ENCODE data around the gene VPS16. TPM values are rescaled to one million over a fixed set of nuclear protein-coding genes. Genes with fewer than 3 reads are reported as not detected.

Gene VPS16
- total RNA-seq, 2 experiments from 2014 or later, result 38.2 to 40.6 TPM

DNA sequence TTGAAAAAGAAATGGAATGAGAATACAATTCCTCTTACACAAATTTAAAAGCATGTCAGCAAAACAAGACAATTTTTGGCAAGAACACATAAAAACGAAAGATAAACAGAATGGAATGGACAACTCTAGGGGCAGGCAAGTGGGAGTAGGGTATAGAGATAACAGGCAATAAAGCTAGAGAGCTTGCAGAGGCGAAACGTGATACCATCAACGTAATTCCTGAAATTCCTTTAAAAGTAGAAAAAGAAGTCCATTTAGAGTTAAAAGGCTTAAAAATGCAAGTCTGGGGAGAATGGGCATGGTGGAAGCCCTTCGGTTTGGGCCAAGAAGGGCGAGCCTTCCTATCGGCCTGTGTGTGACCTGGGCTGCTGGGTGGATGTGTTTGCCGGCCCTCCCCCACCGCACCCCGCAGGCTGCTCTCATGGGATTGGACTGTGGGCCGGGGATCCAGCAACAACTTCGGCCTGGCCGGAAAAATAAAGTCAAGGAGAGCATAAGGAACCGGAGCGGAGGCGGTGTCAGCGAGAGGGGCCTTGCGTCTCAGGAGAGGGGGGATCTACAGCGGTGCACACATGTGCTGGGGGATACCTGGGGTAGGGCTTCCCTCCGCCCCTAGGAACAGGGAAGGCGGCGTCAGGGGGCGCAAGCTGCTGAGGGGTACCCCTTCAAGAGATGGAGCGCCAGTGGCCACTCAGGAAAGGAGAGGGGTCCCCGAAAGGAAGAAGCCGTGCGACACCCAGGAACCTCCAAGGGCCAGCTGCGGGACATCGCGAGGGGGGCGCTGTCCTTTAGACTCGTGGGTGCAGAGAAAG lies 20.3 kb upstream of the VPS16 start:
- Mint-ChIP-seq H3K27ac (no peak overlapping the region), H3K27me3 (peaks cover 37% of the 10 kb centered on the region), H3K4me1 (ENCODE audit: low read depth) (peaks cover 22% of the 10 kb centered on the region), H3K9me3 (no peaks in the 10 kb centered on the region), H3K36me3 (ENCODE audit: low read depth) (no peaks in the 10 kb centered on the region), H3K4me3 (peak overlapping the region; percentile 44)
- Histone ChIP-seq H3K27ac (ENCODE audit: low read depth in 1 of 2, low read length in 2 of 2) (no peak overlapping the region), H3K9me3 (ENCODE audit: control insufficient read depth in 1 of 2, insufficient read depth in 1 of 2, low read length in 2 of 2) (no peaks in the 10 kb centered on the region), H3K4me3 (ENCODE audit: low read length) (no peak overlapping the region), H3K36me3 (ENCODE audit: insufficient read depth, low read length) (no peaks in the 10 kb centered on the region), H3K4me1 (ENCODE audit: insufficient read depth, low read length) (peaks cover 22% of the 10 kb centered on the region), H3K27me3 (ENCODE audit: control insufficient read depth in 1 of 2, insufficient read depth in 2 of 2, low read length in 2 of 2) (peaks cover 4 to 10% of the 10 kb centered on the region in 2 experiments)
- DNase-seq (no peak), ATAC-seq (ENCODE audit: poor library complexity) (no peak)
- TF ChIP-seq, protein P1, sequence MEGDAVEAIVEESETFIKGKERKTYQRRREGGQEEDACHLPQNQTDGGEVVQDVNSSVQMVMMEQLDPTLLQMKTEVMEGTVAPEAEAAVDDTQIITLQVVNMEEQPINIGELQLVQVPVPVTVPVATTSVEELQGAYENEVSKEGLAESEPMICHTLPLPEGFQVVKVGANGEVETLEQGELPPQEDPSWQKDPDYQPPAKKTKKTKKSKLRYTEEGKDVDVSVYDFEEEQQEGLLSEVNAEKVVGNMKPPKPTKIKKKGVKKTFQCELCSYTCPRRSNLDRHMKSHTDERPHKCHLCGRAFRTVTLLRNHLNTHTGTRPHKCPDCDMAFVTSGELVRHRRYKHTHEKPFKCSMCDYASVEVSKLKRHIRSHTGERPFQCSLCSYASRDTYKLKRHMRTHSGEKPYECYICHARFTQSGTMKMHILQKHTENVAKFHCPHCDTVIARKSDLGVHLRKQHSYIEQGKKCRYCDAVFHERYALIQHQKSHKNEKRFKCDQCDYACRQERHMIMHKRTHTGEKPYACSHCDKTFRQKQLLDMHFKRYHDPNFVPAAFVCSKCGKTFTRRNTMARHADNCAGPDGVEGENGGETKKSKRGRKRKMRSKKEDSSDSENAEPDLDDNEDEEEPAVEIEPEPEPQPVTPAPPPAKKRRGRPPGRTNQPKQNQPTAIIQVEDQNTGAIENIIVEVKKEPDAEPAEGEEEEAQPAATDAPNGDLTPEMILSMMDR (IDR thresholded peaks at IDR 0.05), result no peak
- ChIA-PET POLR2A (interaction anchor here (0.6 to 1.4 kb wide), 2 partner anchors 20 to 21 kb away, joined by 3 to 5 read pairs; partner anchors contain the start of genes PCED1A and VPS16), CTCF (no interaction called here)
- intact Hi-C loops (cut with DNase I, micrococcal nuclease), result no loop called here

DNA sequence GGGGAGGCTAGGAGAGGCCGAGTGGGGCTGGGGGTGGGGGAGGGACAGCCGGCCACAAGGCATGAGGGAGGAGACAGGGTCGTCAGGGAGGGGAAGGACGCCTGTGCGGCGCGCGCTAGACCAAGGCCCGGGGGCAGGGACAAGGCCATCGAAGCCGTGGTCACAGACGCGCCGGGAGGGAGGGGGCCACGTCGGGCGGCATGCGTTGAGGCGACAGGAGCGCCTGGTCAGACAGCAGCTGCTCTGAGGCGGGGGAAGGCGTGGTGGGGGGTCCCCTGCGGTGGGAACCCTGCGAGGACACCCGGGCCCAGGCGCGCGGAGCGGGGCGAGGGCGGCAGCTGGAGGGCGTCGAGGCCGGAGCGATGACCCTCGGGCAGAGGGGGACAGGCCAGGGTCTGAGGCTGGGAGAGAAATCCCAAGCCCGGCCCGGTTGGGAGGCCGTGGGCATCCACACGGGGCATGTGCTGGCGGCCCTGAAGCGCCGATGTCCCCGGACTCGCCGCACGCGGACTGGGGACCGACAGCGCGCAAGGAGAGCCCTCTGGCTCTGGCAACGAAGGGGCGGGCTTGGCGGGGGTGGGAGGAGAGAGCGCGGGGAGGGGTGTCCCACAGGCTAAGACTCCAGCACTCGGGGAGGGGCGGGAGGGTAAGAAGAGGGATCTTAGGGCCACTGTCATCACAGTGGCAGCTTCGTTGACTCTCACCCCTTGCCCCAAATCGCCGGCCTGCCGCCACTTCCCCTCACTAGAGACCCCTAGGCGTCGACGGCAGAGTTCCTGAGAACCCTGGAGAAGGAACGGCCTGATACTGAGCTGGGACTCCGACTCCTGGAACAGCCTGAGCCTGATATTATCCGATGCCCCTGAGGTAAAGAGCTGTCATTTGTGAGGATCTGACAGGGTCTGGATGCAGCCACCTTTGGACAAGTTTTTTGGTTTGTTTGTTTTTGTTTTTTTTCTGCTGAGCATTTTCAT lies 19.4 kb upstream of the VPS16 start:
- Histone ChIP-seq H3K4me1 (ENCODE audit: insufficient read depth, low read length) (peaks cover 27% of the 10 kb centered on the region), H3K4me3 (ENCODE audit: low read length) (peak overlapping the region; percentile 24), H3K27me3 (ENCODE audit: control insufficient read depth in 1 of 2, insufficient read depth in 2 of 2, low read length in 2 of 2) (peaks cover 4 to 10% of the 10 kb centered on the region in 2 experiments), H3K27ac (ENCODE audit: low read depth in 1 of 2, low read length in 2 of 2) (no peak overlapping the region), H3K9me3 (ENCODE audit: control insufficient read depth in 1 of 2, insufficient read depth in 1 of 2, low read length in 2 of 2) (no peaks in the 10 kb centered on the region), H3K36me3 (ENCODE audit: insufficient read depth, low read length) (no peaks in the 10 kb centered on the region)
- intact Hi-C loops (cut with DNase I, micrococcal nuclease), result no loop called here
- H3K36me3 Mint-ChIP-seq (ENCODE audit: low read depth), result no peaks in the 10 kb centered on the region
- ATAC-seq (ENCODE audit: poor library complexity) (no peak), DNase-seq (no peak)
- H3K9me3 Mint-ChIP-seq, result no peaks in the 10 kb centered on the region
- H3K4me1 Mint-ChIP-seq (ENCODE audit: low read depth), result peaks cover 29% of the 10 kb centered on the region
- H3K27ac Mint-ChIP-seq, result no peak overlapping the region
- H3K27me3 Mint-ChIP-seq, result peaks cover 38% of the 10 kb centered on the region
- H3K4me3 Mint-ChIP-seq, result peak overlapping the region; percentile 81
- ChIA-PET CTCF (no interaction called here), POLR2A (interaction anchor here (0.6 to 1.5 kb wide), 6 partner anchors 15 to 108 kb away, joined by 3 to 13 read pairs (median 4); partner anchors contain the start of genes PCED1A, PTPRA and VPS16)
- TF ChIP-seq, protein P1 (IDR thresholded peaks at IDR 0.05), result no peak

DNA sequence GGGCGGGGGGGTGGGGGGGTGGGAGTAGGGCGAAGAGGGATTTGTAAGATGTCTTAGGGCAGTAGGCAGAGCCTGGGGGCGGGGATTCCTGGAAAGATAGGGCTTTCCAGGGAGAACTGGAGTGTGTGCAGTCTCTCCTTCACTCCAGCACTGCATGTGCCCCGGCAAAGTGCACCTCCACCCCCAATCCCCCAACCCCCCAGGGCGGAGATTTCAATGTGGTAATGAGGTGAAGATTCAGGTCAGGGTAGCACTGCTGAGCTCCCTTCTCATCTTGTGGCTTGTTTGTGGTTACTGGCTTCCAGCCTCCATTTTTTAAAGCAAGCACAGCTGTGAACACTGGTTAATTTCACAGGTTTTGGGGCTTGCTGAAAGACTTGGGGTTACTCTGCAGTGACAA lies 18.5 kb upstream of the VPS16 start:
- Mint-ChIP-seq H3K27ac (no peak overlapping the region), H3K9me3 (no peaks in the 10 kb centered on the region), H3K4me3 (peak overlapping the region; percentile 75), H3K4me1 (ENCODE audit: low read depth) (peaks cover 38% of the 10 kb centered on the region), H3K36me3 (ENCODE audit: low read depth) (no peaks in the 10 kb centered on the region), H3K27me3 (peaks cover 39% of the 10 kb centered on the region)
- H3K4me1 ChIP-seq (ENCODE audit: insufficient read depth, low read length), result peaks cover 28% of the 10 kb centered on the region
- ChIA-PET CTCF (no interaction called here), POLR2A (interaction anchor here (0.7 to 1.5 kb wide), 6 partner anchors 14 to 109 kb away, joined by 3 to 13 read pairs (median 4); partner anchors contain the start of genes PCED1A, PTPRA and VPS16)
- TF ChIP-seq, protein P1 (IDR thresholded peaks at IDR 0.05), result no peak
- H3K36me3 ChIP-seq (ENCODE audit: insufficient read depth, low read length), result no peaks in the 10 kb centered on the region
- peak; percentile 94 for ATAC-seq (ENCODE audit: poor library complexity)
- peak overlapping the region; percentile 26 for H3K4me3 ChIP-seq (ENCODE audit: low read length)
- intact Hi-C loops (cut with DNase I, micrococcal nuclease), result no loop called here
- DNase-seq, result peak in 12 of 14 experiments; percentile 20 to 75 (median 38)
- H3K27me3 ChIP-seq (ENCODE audit: control insufficient read depth in 1 of 2, insufficient read depth in 2 of 2, low read length in 2 of 2), result peaks cover 4 to 10% of the 10 kb centered on the region in 2 experiments
- H3K9me3 ChIP-seq (ENCODE audit: control insufficient read depth in 1 of 2, insufficient read depth in 1 of 2, low read length in 2 of 2), result no peaks in the 10 kb centered on the region
- H3K27ac ChIP-seq (ENCODE audit: low read depth in 1 of 2, low read length in 2 of 2), result no peak overlapping the region
